GM19035 (cell line): ENCODE measurements around the gene GFRAL.
"Not testable (repeated sequence)": the region's sequence is repeated elsewhere in the genome, so short reads cannot be mapped to it uniquely, and the experiment has no call there.

ENCODE experiments used
- ATAC-seq: cut with Tn5 transposase; IDR thresholded peaks from one replicate; pipeline ENCODE4 v1.9.1; 2021; ENCODE audit not compliant: unreplicated experiment

Gene GFRAL, protein sequence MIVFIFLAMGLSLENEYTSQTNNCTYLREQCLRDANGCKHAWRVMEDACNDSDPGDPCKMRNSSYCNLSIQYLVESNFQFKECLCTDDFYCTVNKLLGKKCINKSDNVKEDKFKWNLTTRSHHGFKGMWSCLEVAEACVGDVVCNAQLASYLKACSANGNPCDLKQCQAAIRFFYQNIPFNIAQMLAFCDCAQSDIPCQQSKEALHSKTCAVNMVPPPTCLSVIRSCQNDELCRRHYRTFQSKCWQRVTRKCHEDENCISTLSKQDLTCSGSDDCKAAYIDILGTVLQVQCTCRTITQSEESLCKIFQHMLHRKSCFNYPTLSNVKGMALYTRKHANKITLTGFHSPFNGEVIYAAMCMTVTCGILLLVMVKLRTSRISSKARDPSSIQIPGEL

DNA sequence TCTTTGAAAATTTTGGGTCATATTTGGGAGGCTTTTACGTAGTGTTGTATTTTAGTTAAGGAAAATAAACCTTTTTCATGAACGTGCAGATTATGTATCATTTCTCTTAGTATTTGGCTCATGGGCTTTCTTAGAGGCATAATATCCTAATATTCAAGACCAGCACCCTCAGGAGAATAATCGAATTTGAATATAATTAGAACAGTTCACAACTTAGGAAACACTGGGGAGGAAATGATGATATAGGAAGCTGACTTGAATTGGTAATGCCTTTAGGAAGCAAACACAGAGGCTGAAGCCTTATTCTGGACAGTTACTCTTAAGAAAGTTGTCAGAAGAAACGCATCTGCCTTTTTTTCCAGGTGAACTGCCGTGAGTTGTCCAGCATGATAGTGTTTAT is at the start of gene GFRAL:
GFRAL (plus strand) TSS at position 301 of the 400 bp plus-strand sequence; CDS start at position 387, 86 bp downstream.
- ATAC-seq, result no peak

DNA sequence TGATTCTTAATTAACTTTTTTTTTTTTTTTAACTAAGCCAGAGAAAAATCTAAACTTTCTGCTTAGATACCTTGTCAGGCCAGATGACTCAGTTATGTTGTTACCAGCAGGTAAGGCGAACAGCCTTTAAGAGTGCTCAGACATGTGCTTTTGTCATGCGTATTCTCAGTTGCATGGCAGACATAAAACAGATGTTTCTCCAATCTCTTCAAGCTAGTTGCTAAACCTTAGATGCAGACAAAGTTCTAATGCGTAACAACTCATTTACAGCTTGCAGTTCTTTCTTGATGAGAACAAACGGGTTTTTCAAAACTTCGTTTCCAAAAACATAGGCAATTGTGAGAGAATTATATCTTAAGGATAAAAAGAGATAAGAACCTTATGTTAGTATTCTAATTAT is 49.6 kb upstream of the GFRAL start:
- ATAC-seq, result no peak

- ATAC-seq, result no peak
These were observed 46.1 kb upstream of the GFRAL start for GRCh38 chr6:55281215-55281614.

GRCh38 chr6:55282115-55282514 is 45.2 kb upstream of the GFRAL start:
- ATAC-seq, result no peak

DNA sequence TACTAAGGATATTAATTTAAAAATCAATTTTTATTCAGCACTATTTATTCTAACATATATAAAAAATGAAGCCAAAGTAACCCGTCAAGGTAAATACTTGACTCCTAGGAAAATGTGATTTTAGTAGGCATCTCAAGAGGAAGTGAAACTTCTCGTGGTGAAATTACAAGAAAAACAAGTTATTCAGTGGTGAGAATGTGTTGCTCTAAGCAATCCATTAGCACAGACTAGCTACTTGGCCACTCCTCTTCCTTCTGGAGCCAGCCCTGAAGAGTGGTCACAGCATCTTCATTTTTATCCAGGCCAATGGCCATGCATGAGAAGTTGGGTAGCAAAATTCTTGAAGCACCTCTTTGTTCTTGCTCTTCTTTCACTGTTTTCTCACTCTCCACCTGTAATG is 40.4 kb upstream of the GFRAL start:
- ATAC-seq, result no peak

DNA sequence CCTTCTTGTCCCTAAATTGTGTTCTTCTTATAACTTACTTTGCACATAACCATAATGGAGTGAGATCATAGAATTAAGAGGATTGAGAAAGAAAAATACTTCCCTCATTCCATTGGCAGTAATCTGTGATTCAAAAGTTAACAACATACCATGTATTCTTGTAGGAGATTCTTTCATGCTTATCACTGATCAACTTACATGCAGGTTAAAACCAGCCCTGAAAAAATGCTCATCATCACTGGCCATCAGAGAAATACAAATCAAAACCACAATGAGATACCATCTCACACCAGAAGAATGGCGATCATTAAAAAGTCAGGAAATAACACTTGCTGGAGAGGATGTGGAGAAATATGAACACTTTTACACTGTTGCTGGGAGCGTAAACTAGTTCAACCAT is 36.5 kb upstream of the GFRAL start:
- no peak for ATAC-seq

DNA sequence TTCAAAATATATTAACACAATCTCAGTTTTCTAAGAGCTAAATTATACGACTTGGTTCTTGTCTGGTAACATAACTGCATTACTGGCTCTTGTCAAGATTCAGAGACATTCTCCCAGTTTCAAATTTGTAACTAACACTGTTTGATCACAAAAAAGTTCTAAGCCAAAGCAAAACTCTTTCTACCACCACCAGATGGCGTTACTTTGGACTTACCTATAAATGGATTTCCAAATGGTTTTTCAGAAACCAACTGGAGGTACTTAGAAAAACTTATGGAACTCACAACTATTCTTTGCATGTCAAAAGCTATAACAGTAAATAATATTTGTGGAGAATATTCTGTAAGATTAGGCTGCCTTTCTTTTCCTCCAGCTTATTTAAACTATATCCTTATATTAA is 34.2 kb upstream of the GFRAL start:
- ATAC-seq, result no peak

- not testable (repeated sequence) for ATAC-seq
These were observed 30.1 kb upstream of the GFRAL start for GRCh38 chr6:55297214-55297613.

GRCh38 chr6:55299286-55299985 is 27.8 kb upstream of the GFRAL start:
- ATAC-seq, result no peak

- ATAC-seq, result no peak
These were observed 22.5 kb upstream of the GFRAL start for GRCh38 chr6:55304747-55305146.

DNA sequence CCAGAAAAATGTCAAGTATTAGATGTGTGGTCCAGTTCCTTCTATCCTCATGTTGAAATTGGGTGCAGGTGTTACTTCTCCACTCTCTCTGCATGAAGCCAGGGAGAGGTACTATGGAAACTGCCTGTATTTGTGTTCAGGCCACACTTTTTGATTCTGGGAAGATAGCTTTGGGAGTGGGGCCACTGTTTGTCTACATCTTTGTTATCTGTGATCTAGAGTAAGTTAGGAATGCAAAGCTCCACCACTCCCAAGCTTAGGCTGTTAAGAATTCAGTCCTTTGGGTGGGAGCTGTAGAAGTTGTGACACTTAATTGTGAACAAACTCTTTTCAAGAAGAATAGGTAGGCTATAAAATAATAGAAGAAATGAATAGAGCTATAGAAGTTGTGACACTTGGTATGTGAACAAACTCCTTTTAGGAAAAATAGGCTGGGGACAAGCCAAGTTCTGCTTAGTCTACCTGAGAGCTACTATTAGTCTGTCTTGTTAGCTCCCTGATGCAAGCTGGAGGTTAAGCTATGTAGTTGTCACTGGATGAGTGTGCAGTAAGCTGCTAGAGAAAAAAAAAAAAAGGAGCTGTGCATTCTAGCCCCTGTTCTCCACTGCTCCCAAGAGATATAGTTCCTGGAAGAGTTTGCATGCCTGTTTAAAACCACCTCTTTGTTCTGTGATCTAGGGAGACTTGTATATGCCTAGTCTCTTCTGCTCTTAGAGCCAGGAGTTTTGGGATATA is 7.1 kb upstream of the GFRAL start:
- no peak for ATAC-seq

DNA sequence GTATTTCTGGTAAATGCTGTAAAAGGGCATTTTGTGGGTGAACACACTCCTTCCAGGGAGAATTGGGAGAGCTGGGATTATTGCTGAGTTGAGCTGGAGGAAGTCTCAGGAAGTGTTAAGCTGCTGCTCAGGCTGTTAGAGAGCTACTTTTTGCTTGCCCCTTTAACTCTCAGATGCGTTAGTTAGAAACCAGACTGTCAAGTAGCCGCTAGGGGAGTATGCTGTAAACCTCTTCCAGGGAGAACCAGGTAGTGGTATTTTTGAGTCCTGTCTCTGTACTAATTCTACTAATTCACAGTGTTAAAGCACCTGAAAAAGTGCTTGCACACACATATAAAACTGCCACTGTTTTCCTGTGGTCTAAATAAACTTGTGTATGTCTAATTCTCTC is 6.6 kb upstream of the GFRAL start:
- no peak for ATAC-seq

GRCh38 chr6:55377150-55377549 is 49.9 kb downstream of the GFRAL start:
- no peak for ATAC-seq

- no peak for ATAC-seq
These were observed 52.2 kb downstream of the GFRAL start for GRCh38 chr6:55379471-55379870.

DNA sequence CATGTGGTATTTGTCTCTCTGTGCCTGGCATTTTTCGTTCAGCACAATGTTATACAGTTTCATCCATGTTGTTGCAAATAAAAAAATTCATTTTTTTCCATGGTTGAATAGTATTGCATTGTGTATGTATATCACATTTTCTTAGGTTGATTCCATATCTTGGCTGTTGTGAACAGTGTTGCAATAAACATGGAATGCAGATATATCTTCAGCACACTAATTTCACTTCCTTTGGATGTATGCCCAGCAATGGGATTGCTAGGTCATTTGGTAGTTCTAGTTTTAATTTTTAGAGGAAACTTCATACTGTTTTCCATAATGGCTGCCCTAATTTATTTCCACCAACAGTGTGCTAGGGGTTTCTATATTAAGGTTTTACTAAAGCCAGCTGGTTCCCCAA is 52.6 kb downstream of the GFRAL start:
- ATAC-seq, result no peak

DNA sequence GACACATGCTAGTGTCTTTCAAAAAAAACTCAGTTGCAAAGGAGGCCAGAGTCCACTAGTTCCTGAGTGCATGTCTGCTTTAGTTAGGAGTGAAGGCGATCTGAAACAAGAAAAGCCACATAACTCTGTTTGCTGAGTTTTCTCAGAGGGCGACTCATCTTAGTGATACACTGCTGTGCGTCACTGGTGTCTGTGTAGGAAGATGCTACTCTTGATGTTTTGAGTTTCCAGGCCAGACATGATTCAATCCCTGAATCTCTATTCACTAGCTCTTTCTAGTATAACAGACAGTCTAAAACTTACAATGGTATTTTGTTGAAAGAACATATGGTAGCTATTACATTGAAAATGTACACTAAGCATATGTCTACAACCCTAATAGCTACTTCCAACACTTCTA is 60.9 kb downstream of the GFRAL start:
- no peak for ATAC-seq

DNA sequence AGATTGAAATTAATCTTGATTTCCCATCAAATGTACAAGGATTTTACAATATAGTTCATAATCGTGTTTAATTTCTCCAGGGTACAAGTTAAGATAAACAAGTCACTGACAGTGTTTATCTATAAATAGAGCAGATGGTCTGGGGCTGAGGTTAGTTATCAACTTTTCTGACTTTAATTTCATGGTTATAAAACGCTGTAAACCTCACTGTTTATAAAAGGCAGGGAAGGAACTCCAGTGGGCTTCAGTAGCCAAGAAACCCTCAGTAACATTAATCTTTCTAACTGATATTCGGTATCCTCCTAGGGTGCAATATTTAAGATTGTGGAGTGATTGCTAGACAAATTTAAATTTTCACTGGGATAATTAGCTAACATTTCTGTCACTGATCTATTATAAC is 68.6 kb downstream of the GFRAL start:
- ATAC-seq, result no peak

DNA sequence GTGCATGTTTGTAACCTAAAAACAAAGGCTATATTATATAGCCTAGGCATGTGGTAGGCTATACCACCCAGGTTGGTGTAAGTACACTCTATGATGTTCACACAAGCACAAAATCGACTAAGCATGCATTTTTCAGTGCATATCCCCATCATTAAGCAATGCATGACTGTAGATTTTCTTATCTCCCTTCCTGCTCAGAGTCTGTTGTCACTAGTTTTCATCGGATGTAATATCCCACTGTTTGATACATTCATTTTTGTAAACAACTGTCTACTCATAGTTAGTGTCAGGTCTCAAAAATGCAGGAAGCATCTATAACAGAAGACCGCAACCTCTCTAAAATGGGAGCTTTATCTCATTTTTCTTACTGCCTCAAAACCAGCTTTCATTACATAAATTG is 70.7 kb downstream of the GFRAL start:
- ATAC-seq, result no peak

DNA sequence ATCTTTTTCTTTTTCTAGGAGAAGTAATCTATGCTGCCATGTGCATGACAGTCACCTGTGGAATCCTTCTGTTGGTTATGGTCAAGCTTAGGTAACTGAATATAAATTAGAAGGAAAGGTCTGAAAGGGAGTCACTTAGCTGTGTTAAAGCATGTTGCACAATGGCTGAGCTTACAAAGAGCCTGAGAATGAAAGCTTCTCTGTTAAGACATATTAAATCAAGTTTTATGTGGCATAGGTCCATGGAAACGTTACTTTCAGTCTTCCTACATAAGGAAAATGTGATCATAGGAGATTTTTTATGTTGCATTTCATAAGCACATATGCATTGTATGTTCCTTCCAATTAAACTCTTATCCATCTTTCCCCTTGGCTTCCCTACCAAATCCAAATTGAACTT is 72.1 kb downstream of the GFRAL start:
- no peak for ATAC-seq

- ATAC-seq, result no peak
These were observed 78.4 kb downstream of the GFRAL start for GRCh38 chr6:55405474-55406235.

DNA sequence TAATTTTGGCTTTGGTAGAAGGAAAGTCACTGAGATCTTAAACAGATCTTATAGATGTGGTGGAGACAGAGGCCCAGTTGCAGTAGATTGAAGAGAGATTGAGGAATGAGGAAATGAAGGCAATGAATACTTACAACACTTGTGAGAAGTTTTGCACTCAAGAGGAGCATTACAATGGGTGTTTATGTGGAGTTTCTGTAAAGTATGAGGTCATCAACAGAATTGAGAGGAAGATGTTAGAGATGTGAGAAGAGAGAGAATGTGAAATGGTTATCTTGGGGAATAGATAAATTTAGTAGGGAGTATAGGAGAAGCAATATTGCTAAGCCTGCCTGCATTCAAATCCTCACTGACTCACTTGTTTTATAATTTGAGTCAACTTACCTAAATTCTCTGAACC is 83.4 kb downstream of the GFRAL start:
- ATAC-seq, result no peak
